GM21528 (cell line): ENCODE data around the gene NSD1.
"Not testable (repeated sequence)": the region's sequence is repeated elsewhere in the genome, so short reads cannot be mapped to it uniquely, and the experiment has no call there.

Source experiments
- ATAC-seq: cut with Tn5 transposase; IDR thresholded peaks from one replicate; pipeline ENCODE4 v1.9.1; 2021; ENCODE audit warnings: mild to moderate bottlenecking, moderate library complexity; ENCODE audit not compliant: unreplicated experiment, low FRiP score

NSD1 gene

GRCh38 chr5:177222269-177222668, 88.7 kb downstream of the NSD1 start:
- no peak for ATAC-seq

GRCh38 chr5:177225798-177226197, 92.2 kb downstream of the NSD1 start:
- no peak for ATAC-seq

DNA sequence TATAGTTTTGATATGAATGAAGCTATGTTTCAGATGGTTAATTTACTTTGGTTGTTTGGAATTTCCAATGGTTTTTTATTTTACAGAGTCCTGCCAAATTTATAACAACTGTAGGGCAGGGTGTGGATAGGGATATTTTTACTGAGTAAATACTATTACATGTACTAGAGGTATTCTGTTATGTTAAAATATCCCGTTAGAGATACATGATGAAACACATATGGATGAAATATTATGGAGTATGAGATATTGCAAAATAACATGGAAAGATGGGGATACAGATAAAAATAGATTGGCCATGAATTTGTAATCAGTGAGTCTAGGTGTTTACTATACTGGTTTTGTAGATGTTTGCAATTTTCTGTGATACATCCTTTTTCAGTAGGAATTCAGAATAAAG, 93.3 kb downstream of the NSD1 start:
- no peak for ATAC-seq

DNA sequence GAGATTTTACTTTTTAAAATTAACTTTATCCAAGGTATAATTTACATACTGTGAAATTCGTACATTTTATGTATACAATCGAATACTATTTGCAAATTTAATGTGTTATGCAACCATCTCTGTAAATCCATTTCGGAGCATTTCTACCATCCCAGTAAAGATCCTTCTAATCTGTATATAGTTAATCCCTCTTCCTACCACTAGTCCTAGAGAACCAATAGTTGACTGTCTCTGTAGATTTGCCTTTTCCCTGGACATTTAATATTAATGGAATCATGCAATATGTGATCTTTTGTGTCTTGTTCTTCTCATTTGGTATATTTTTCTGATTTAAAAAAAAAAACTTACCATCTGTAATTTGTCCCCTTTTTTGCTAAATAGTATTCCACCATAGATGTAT, 95.2 kb downstream of the NSD1 start:
- no peak for ATAC-seq

GRCh38 chr5:177230660-177231059, 97.1 kb downstream of the NSD1 start:
- ATAC-seq, result no peak

GRCh38 chr5:177231479-177232250, 98.1 kb downstream of the NSD1 start:
- no peak for ATAC-seq

- no peak for ATAC-seq
These were observed 98.8 kb downstream of the NSD1 start for GRCh38 chr5:177232358-177232757.

DNA sequence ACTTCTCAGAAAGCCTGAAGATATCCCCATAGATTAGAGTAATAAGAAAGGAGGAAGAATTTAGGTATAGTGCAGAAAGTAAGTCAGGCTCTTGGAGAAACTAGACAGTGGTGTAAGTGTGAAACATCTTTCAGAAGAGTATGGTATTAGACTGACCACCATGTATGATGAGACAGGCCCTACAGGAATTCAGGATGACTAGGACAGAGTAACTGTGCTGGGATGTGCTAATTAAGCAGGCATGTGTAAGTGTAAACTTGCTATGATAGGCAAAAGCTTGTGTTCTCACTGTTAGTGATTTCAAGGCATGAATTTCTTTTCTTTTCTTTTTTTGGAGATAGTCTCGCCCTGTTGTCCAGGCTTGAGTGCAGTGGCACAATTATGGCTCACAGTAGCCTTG, 99.2 kb downstream of the NSD1 start:
- ATAC-seq, result no peak

DNA sequence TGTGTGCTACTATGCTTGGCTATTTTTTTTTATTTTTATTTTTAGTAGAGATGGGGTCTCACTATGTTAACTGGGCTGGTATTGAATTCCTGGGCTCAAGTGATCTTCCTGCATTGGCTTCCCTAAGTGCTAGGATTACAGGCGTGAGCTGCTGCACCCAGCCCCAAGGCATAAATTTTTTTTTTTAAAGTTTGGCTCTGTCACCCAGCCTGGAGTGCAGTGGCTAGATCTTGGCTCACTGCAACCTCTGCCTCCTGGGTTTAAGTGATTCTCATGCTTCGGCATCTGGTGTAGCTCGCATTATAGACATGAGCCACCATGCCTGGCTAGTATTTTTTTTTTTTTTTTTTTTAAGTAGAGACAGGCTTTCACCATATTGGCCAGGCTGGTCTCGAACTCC, 99.6 kb downstream of the NSD1 start:
- no peak for ATAC-seq

DNA sequence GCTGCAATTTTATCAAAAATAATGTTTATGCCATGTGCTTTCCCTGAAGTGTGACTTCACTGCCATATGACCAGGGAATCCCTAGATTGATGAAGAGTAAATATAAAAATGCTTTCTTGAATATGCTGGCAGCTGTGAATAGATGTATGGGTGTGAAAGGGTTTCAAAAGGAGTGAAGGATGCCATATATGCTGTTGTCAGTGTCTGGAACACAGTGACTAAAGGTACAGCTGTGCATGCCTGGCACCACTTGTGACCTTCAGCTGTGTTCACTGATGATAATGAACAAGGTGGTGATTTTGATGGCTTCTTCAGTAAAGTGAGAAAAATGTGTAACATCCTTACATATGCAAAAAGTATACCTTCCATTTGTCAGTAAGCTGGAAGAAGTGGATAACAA, 100.2 kb downstream of the NSD1 start:
- no peak for ATAC-seq

GRCh38 chr5:177234841-177235240, 101.3 kb downstream of the NSD1 start:
- no peak for ATAC-seq

- ATAC-seq, result no peak
These were observed 108.2 kb downstream of the NSD1 start for GRCh38 chr5:177241768-177242167.

DNA sequence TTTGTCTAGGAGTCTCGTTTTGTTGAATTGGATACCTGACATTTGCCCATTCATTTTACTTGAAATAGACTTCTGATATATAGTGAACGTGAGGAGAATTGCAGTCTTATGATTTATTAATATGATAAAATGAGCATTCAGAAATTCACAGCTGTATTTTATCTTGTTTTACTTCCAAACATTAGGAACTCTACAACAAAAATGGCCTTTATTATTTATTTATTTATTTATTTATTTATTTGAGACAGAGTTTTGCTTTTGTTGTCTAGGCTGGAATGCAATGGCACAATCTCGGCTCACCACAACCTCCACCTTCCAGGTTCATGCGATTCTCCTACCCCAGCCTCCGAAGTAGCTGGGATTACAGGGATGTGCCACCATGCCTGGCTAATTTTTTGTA, 108.7 kb downstream of the NSD1 start:
- no peak for ATAC-seq

GRCh38 chr5:177249761-177250537, 116.4 kb downstream of the NSD1 start:
- ATAC-seq, result no peak

GRCh38 chr5:177253252-177253651, 119.7 kb downstream of the NSD1 start:
- ATAC-seq, result no peak

- no peak for ATAC-seq
These were observed 122.7 kb downstream of the NSD1 start for GRCh38 chr5:177256296-177256695.

DNA sequence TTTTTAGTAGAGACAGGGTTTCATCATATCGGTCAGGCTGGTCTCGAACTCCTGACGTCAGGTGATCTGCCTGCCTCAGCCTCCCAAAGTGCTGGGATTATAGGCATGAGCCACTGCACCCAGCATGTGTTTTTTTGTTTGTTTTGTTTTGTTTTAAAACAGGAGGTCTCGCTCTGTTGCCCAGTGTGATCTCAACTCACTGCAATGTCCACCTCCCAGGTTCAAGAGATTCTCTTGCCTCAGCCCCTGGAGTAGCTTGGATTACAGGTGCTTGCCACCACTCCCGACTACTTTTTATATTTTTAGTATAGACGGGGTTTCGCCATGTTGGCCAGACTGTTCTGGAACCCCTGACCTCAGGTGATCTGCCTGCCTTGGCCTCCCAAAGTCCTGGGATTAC, 125.1 kb downstream of the NSD1 start:
- not testable (repeated sequence) for ATAC-seq

DNA sequence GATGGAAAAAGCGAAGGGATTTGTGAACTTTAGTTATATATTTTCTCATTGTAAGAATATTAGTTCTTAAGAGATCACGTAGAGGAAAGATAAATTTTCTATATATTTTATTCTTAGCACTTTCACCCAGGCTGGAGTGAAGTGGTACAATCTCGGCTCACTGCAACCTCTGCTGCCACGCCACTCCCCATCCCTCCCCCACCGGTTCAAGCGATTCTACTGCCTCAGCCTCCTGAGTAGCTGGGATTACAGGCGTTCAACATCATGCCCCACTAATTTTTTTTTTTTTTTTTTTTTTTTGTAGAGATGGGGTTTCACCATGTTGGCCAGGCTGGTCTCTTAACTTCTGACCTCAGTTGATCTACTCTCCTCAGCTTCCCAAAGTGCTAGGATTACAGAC, 127.4 kb downstream of the NSD1 start:
- no peak for ATAC-seq

DNA sequence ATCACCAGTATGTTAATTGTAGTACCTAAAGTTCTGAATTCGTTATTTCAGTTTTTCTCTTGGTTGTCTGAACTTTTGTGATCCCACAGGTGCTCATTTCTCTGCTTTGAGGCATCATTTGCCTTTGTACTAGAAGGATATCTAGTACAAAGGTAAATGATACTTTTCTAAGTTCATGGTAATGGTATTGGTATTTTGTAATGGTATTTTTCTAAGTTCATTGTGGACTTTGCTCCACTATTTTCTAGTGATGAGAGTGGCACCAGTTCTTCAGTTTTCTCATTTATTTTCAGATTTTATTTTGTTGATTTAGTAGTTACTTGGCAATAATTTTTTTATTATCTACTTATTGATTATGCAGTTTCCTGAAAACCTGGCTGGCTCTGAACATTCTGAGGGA, 127.9 kb downstream of the NSD1 start:
- ATAC-seq, result no peak

DNA sequence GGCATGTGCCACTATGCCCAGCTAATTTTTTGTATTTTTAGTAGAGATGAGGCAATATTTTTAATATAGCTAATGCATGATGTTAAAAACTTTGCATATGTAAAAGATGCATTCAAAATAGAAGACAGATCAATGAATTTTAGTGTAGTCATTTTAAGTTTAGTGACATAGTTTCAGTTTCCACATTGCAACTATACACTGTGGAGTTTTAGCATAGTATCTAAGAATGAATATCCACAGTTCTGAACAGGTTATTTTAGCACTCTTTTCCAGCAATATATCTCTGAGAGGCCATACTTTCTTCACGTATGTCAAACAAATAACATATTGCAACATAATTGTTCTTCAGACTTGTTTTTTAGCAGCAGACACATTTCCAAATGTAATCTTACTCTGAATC, 130.6 kb downstream of the NSD1 start:
- no peak for ATAC-seq

GRCh38 chr5:177265395-177265794, 131.8 kb downstream of the NSD1 start:
- ATAC-seq, result no peak
